ENCODE data around the gene TNFRSF25. TPM values are rescaled to one million over a fixed set of nuclear protein-coding genes. Genes with fewer than 3 reads are reported as not detected.
A peak's percentile ranks its signal among the peaks of the same experiment; 100 is the strongest.

Gene TNFRSF25
- total and polyA plus RNA-seq, 2 experiments from 2014 or later, result 13.6 to 25.3 TPM

GRCh38 chr1:6448749-6449631, 17.0 kb downstream of the TNFRSF25 start (continued):
- TF ChIP-seq CTCF (conservative IDR thresholded peaks at IDR 0.05; ENCODE audit: low read depth in 2 of 2), result peak in 1 of 2 experiments; percentile 24; a peak in 1 of 4 replicates

- Histone ChIP-seq H3K79me2 (replicated peaks; ENCODE audit: insufficient read depth) (no peaks in the 10 kb centered on the region), H3K4me3 (peak overlapping the region; percentile 70), H2AFZ (no peak overlapping the region), H3K27me3 (ENCODE audit: insufficient read depth) (peaks cover 7% of the 10 kb centered on the region; the same call in 1 of the 2 replicates), H4K20me1 (replicated peaks; ENCODE audit: insufficient read depth) (no peaks in the 10 kb centered on the region), H3K4me2 (peak overlapping the region; percentile 84), H3K36me3 (ENCODE audit: insufficient read depth) (no peaks in the 10 kb centered on the region), H3F3A (replicated peaks; ENCODE audit: low read depth) (peaks cover 4% of the 10 kb centered on the region; the same call in 1 of the 2 replicates), H3K27ac (ENCODE audit: low read depth) (0 out of 2 replicates have a peak overlapping the region, but pooled peaks have one; percentile 72), H3K4me1 (ENCODE audit: insufficient read depth) (peaks cover 7% of the 10 kb centered on the region; the same call in 1 of the 2 replicates), H3K9me2 (ENCODE audit: insufficient read depth) (no peaks in the 10 kb centered on the region)
- Mint-ChIP-seq H3K27ac (peak overlapping the region; percentile 52), H3K27me3 (ENCODE audit: insufficient read depth, low read depth, poor library complexity) (peaks cover 22% of the 10 kb centered on the region), H3K4me1 (peaks cover 29% of the 10 kb centered on the region), H3K36me3 (ENCODE audit: low read depth) (peaks cover 2% of the 10 kb centered on the region; the same call in 1 of the 3 replicates), H3K4me3 (peak overlapping the region; percentile 74), H3K9me3 (no peaks in the 10 kb centered on the region)
- peak; percentile 76 for ATAC-seq
- DNase-seq (ENCODE audit: low spot score), result peak; percentile 97
- TF ChIP-seq CREB1 (CRISPR knock-in tag; IDR thresholded peaks at IDR 0.05; ENCODE audit: low read depth) (peak; percentile 74), CTCF (conservative IDR thresholded peaks at IDR 0.05; ENCODE audit: low read depth in 2 of 2) (peak; percentile 24 to 53; a peak in 3 of 4 replicates), ZNF462 (CRISPR knock-in tag; IDR thresholded peaks at IDR 0.05) (no peak), EZH2phosphoT487 (IDR thresholded peaks at IDR 0.05; ENCODE audit: unreplicated experiment) (no peak), POLR2AphosphoS5 (IDR thresholded peaks at IDR 0.05; ENCODE audit: low read depth) (peak; percentile 53; the same call in 1 of the 2 replicates)
Observed at GRCh38 chr1:6447818-6448748, 17.9 kb downstream of the TNFRSF25 start.

All from GM23338 (cell line).